Stromal cell of bone marrow (primary cell): ENCODE measurements around the gene MYO15B.

Source experiments
- DNase-seq: peaks from one replicate; pipeline ENCODE4 v3.0.0-alpha.2; 2012; ENCODE audit warnings: low read depth

Gene MYO15B

GRCh38 chr17:75587675-75588595 lies at the start of gene MYO15B:
MYO15B (plus strand) TSS chr17:75587800; CDS start chr17:75588058, 258 bp downstream.
- DNase-seq: no peak

GRCh38 chr17:75539967-75540729 lies 47.5 kb upstream of the MYO15B start:
- no peak for DNase-seq

- no peak for DNase-seq
Observed at GRCh38 chr17:75540923-75541503, 46.6 kb upstream of the MYO15B start.

GRCh38 chr17:75542229-75542628 lies 45.4 kb upstream of the MYO15B start:
- DNase-seq: no peak

GRCh38 chr17:75542728-75543336 lies 44.8 kb upstream of the MYO15B start:
- DNase-seq: no peak

- no peak for DNase-seq
Observed at GRCh38 chr17:75544250-75544649, 43.4 kb upstream of the MYO15B start.

GRCh38 chr17:75546181-75546580 lies 41.4 kb upstream of the MYO15B start:
- DNase-seq: no peak

GRCh38 chr17:75547091-75547490 lies 40.5 kb upstream of the MYO15B start:
- DNase-seq: no peak

GRCh38 chr17:75548813-75549212 lies 38.8 kb upstream of the MYO15B start:
- DNase-seq: no peak

GRCh38 chr17:75549246-75550138 lies 38.1 kb upstream of the MYO15B start:
- DNase-seq: no peak

GRCh38 chr17:75550139-75550465 lies 37.5 kb upstream of the MYO15B start:
- DNase-seq: no peak

GRCh38 chr17:75551266-75551665 lies 36.3 kb upstream of the MYO15B start:
- DNase-seq: no peak

GRCh38 chr17:75552425-75553294 lies 34.9 kb upstream of the MYO15B start:
- DNase-seq: no peak

- DNase-seq: no peak
Observed at GRCh38 chr17:75553295-75554110, 34.1 kb upstream of the MYO15B start.

- no peak for DNase-seq
Observed at GRCh38 chr17:75555679-75556153, 31.9 kb upstream of the MYO15B start.

- DNase-seq: no peak
Observed at GRCh38 chr17:75557075-75557851, 30.3 kb upstream of the MYO15B start.

GRCh38 chr17:75557852-75558665 lies 29.5 kb upstream of the MYO15B start:
- no peak for DNase-seq
